ENCODE measurements around the gene P2RY2.

DNA sequence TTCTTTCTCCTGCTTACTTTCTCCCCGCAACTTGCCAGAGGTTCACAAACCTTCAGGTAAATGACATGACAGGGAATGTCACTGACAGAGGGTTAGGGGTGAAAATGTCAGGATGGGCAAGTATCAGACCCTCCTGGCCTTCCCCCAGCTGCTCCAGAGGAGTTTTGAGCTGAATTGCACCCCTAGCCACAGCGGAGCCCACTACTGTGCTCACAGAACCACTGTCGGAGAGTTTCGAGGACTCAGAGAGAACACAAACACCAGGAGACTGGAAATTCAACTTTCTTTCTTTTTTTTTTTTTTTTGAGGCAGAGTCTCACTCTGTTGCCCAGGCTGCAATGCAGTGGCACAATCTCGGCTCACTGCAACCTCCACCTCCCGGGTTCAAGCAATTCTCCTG lies 21.5 kb upstream of the P2RY2 start:
- TF ChIP-seq, protein P1, sequence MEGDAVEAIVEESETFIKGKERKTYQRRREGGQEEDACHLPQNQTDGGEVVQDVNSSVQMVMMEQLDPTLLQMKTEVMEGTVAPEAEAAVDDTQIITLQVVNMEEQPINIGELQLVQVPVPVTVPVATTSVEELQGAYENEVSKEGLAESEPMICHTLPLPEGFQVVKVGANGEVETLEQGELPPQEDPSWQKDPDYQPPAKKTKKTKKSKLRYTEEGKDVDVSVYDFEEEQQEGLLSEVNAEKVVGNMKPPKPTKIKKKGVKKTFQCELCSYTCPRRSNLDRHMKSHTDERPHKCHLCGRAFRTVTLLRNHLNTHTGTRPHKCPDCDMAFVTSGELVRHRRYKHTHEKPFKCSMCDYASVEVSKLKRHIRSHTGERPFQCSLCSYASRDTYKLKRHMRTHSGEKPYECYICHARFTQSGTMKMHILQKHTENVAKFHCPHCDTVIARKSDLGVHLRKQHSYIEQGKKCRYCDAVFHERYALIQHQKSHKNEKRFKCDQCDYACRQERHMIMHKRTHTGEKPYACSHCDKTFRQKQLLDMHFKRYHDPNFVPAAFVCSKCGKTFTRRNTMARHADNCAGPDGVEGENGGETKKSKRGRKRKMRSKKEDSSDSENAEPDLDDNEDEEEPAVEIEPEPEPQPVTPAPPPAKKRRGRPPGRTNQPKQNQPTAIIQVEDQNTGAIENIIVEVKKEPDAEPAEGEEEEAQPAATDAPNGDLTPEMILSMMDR (IDR thresholded peaks at IDR 0.05) = no peak
- no peak for TF ChIP-seq POLR2A (IDR thresholded peaks at IDR 0.05)

All from heart left ventricle (tissue), 13 donors.